ENCODE results near the gene GAS2.

The GAS2 gene

GRCh38 chr11:22666325-22666687 is at the start of gene GAS2:
TSS of gene GAS2 (plus strand) at chr11:22666611. CDS start at chr11:22674870, 8,259 bp downstream.
- H3K4me1 Mint-ChIP-seq: peaks cover 22% of the 10 kb centered on the region
- H3K4me3 Mint-ChIP-seq: peak within 1 kb of the TSS; percentile 89 to 90 (median 90)
- peak within 1 kb of the TSS; percentile 75 to 89 (median 88) for H3K27ac Mint-ChIP-seq
- TF ChIP-seq CTCF (IDR thresholded peaks at IDR 0.05; ENCODE audit: unreplicated experiment in 3 of 3): no peak
- no peaks in the 10 kb centered on the region for H3K9me3 Mint-ChIP-seq
- no peaks in the 10 kb centered on the region for H3K36me3 Mint-ChIP-seq (ENCODE audit: low read depth)
- peaks cover 12% of the 10 kb centered on the region for H3K27me3 Mint-ChIP-seq (ENCODE audit: low read depth)

GRCh38 chr11:22617868-22618267 is 48.5 kb upstream of the GAS2 start:
- peaks cover 29% of the 10 kb centered on the region for H3K36me3 Mint-ChIP-seq (ENCODE audit: low read depth)

GRCh38 chr11:22624742-22625447 is 41.5 kb upstream of the GAS2 start:
- H3K27ac Mint-ChIP-seq: peak overlapping the region; percentile 93 to 100 (median 100)
- peaks cover 11% of the 10 kb centered on the region for H3K4me1 Mint-ChIP-seq
- peak; percentile 37 to 48 (median 44) for TF ChIP-seq CTCF (IDR thresholded peaks at IDR 0.05; ENCODE audit: unreplicated experiment in 3 of 3)
- peak overlapping the region; percentile 98 to 99 (median 98) for H3K4me3 Mint-ChIP-seq
- peaks cover 27% of the 10 kb centered on the region for H3K36me3 Mint-ChIP-seq (ENCODE audit: low read depth)
- no peaks in the 10 kb centered on the region for H3K9me3 Mint-ChIP-seq
- no peaks in the 10 kb centered on the region for H3K27me3 Mint-ChIP-seq (ENCODE audit: low read depth)

More at GRCh38 chr11:22617868-22618267, 48.5 kb upstream of the GAS2 start:
- TF ChIP-seq CTCF (IDR thresholded peaks at IDR 0.05; ENCODE audit: unreplicated experiment in 3 of 3): no peak
- Mint-ChIP-seq H3K4me3 (no peak overlapping the region), H3K27me3 (ENCODE audit: low read depth) (no peaks in the 10 kb centered on the region), H3K27ac (no peak overlapping the region), H3K9me3 (peaks cover 5% of the 10 kb centered on the region), H3K4me1 (no peaks in the 10 kb centered on the region)

- no peak for TF ChIP-seq CTCF (IDR thresholded peaks at IDR 0.05; ENCODE audit: unreplicated experiment in 3 of 3)
- no peaks in the 10 kb centered on the region for H3K27me3 Mint-ChIP-seq (ENCODE audit: low read depth)
- peaks cover 19% of the 10 kb centered on the region for H3K36me3 Mint-ChIP-seq (ENCODE audit: low read depth)
- H3K9me3 Mint-ChIP-seq: no peaks in the 10 kb centered on the region
- peak within 1 kb of the TSS; percentile 93 to 100 (median 100) for H3K27ac Mint-ChIP-seq
- peak within 1 kb of the TSS; percentile 98 to 99 (median 98) for H3K4me3 Mint-ChIP-seq
- H3K4me1 Mint-ChIP-seq: peaks cover 11% of the 10 kb centered on the region
Observed at GRCh38 chr11:22625448-22626287, 40.7 kb upstream of the GAS2 start, which contains the start of gene FANCF. TSS of gene FANCF (minus strand) at chr11:22625823. CDS start at chr11:22625810, 13 bp downstream.

- Mint-ChIP-seq H3K36me3 (ENCODE audit: low read depth) (peaks cover 11% of the 10 kb centered on the region), H3K4me3 (peak overlapping the region; percentile 98 to 99 (median 98)), H3K27ac (peak overlapping the region in 2 of 3 experiments; percentile 100), H3K9me3 (no peaks in the 10 kb centered on the region), H3K4me1 (peaks cover 11% of the 10 kb centered on the region), H3K27me3 (ENCODE audit: low read depth) (no peaks in the 10 kb centered on the region)
- no peak for TF ChIP-seq CTCF (IDR thresholded peaks at IDR 0.05; ENCODE audit: unreplicated experiment in 3 of 3)
Observed at GRCh38 chr11:22626573-22627239, 39.7 kb upstream of the GAS2 start.
